GM21825 (cell line): ENCODE data around the gene CDH23.

Experiments used
- ATAC-seq: cut with Tn5 transposase; IDR thresholded peaks from one replicate; pipeline ENCODE4 v1.9.1; 2021; ENCODE audit warnings: mild to moderate bottlenecking, moderate library complexity; ENCODE audit not compliant: unreplicated experiment

The CDH23 gene

DNA sequence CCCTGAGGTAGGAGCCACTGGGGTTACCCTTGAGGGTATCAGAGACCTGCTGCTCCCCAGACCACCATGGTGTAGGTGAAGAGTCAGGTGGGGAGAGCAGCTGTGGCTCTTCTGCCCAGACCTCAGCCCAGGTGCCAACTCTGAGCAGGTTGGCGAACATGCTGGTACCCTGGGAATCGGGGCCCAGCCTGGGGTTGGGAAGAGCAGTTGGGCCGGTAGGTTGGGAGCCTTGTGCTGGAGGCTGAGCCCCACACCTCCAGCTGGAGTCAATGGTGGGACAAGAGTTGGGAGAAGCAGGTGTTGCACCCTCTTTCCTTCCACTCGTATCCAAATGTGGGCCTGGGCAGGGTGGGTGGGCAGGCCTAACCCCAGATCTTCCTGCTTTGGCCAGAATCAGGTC, 114.5 kb downstream of the CDH23 start:
- no peak for ATAC-seq

DNA sequence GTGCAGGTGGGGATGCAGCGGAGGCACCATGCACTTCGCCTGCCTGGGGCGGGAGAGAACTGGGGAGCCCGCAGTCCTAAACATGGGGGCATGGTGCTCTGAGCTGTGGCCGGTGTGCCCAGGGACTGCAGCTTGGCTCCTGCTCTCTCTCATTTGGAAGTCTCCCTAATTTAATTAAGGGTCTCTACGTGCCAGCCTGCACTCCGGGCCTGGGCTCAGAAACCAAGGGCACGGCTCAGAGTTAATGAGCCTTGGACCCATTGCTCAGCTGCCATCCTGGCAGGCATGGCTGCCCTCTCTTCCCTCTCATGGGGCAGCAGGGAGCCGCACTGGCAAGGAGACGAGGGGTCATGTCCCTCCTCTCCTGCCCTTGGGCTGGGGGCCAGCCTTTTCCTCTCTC, 115.6 kb downstream of the CDH23 start:
- no peak for ATAC-seq

DNA sequence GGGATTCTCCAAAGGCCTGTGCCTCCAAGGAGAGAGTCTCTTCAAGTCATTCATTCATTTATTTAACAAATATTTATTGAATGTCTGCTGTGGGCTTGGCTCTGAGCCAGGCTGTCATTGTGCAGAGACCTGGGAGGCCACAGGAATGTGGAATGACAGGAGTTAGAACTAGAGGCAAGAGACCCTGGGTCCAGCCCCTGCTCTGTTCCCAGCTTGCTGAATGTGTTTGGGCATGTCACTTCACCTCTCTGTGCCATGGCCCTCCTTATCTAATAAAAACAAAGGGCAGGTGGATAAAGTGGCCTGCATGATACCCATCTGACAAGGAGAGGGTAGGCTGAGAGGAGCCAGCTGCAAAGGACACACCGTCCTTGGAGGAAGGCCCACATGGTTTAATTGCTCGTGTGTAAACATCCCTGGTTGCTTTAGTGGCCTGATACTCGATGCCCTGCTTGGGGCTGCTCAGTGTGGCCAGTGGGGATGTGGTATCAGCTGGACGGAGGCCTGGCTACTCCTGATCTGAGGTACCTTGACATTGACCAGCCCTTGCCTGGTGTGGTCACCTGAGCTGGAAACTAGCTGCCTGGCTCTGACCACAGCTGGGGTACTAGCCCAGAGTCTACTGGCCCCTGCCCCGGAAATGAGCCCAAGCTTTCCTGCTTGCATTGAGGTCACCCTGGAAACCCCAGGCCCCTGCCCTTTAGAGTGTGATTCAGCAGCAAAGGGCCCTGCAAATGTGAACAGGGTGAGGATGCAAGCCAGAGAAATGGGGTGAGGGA, 116.2 kb downstream of the CDH23 start:
- ATAC-seq = no peak

DNA sequence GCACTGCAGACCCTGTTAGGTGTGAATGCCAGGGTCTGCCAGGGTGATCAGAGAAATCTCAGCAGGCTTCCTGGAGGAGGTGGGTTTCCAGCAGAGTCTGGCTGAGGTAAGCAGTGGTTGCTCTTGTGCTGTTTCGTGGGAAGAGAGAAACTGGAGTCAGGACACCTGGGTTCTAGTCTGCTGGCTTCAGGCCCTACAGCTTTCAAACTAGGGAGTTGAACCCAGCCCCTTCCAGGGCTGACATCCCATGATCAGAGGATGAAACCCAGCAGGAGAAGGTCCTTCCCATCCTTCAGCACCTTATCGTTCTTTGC, 116.8 kb downstream of the CDH23 start:
- no peak for ATAC-seq

DNA sequence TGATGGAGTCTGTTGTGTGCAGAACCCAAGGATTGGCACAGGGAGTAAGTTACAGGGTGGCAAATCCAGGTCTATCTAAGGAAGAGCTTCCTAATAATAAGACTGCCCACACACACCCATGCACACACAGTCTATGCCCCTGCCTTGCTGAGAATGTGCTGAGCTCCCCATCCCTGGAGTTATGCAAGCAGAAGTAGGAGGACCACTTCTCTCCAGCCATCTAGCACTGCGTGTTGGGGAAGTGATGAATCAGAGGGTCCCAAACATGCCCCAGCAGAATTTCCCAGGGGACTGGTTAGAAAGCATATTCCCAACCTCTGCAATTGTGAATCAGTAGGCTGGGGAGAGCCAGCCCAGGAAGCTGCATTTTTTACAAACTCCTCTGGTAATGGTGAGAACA, 117.2 kb downstream of the CDH23 start:
- ATAC-seq = no peak

DNA sequence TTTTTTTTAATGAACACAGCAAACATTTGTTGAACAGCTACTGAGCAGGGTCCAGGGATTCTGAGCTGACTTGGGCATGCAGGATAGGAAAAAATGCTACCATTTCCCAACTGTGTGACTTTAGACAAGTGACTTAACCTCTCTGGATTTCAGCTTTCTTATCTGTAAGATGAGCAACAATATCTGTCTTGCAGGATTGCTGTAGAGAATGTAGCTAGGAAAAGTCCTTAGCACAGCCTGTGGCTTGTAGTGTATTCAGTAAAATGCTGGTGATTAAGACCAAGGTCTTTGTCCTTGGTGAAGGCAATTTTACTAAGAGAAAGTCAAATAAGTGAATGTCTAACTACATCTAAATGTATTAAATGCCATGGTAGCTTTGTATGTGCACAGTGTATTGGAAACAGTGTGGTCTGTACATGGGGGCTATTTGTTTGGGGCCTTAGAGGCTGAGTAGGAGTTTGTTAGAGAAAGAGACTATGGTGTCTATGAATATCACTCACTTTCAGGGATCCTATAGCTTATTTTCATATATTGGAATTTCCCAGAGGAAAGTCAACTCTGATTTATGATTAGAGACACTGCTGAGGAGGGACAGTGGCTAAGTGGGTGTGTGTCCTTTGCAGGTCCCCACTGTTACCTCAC, 118.9 kb downstream of the CDH23 start:
- no peak for ATAC-seq

DNA sequence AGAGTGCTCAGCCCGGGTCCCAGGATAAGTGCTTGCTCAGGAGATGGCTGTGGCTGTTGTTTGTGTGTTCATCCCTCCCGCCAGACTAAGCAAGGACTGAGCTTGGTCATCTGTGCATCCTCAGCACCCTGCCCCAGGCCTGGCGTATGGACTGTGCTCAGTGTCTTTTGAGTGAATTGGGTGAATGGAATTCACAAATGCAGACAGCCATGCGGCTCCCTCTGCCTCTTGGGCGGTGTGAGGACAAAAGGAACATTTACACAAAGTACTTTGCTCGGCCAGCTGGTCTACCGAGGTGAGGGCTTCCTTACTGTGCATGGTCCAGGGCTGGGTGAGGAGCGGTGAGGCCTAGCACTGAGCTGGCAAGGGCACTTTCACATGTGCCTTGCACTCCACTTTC, 120.2 kb downstream of the CDH23 start:
- ATAC-seq = no peak

DNA sequence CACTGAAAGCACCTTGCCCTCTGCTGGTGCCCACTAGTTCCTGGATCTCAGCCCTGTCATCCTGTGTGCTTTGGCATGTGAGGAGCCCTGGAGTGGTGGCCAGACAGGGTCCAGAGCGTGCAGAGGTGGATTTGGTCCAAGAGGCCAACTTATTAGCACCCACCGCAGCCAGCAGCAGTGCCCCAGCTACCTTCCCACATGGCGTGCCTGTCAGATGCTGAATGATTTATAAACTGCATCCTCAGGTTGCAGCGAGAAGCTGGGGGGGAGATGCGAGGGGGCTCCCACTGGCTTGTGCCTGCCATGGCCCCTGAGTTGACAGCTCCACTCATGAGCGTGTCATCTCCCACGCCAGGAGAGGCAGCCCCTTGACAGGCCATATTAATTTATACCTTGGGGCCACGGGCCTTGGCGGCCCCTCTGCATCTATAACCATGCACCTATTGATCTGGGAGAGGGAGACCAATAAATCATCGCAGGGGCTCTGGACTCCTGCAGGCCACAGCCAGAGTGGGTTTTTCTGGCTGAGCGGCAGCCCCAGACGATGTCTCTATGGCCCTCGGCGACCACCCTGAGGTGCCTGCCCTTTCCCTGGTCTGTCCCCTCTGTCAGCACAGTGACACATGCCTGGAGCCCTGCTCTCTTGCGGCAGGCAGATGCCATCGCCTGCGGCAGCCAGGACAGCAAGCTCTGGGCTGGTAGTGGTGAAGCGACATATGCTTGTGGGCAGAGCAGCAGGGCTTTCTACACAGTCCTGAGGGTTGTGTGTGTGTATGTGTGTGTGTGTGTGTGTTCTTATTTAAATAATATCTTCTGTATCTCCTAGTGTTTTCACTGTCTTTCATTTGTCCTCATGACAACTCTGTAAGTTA, 120.8 kb downstream of the CDH23 start:
- ATAC-seq = no peak

DNA sequence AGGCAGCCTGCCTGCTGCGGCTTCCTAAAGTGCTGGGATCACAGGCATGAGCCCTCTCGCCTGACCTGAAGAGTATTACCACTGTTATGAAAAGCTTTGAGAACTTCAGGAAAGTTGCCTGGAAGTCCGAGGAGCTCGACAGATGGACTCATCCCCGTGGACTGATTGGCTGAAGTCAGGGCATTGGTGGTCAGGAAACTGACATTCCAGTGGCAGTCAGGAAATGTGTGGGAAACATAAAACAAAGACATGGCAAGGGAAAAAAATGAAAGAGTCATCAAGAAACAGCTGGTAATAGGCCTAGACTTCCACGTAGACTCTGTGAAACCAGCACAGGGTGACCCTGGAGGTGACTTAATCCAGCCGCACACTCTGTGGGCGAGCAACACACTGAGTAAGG, 123.3 kb downstream of the CDH23 start:
- ATAC-seq = no peak

DNA sequence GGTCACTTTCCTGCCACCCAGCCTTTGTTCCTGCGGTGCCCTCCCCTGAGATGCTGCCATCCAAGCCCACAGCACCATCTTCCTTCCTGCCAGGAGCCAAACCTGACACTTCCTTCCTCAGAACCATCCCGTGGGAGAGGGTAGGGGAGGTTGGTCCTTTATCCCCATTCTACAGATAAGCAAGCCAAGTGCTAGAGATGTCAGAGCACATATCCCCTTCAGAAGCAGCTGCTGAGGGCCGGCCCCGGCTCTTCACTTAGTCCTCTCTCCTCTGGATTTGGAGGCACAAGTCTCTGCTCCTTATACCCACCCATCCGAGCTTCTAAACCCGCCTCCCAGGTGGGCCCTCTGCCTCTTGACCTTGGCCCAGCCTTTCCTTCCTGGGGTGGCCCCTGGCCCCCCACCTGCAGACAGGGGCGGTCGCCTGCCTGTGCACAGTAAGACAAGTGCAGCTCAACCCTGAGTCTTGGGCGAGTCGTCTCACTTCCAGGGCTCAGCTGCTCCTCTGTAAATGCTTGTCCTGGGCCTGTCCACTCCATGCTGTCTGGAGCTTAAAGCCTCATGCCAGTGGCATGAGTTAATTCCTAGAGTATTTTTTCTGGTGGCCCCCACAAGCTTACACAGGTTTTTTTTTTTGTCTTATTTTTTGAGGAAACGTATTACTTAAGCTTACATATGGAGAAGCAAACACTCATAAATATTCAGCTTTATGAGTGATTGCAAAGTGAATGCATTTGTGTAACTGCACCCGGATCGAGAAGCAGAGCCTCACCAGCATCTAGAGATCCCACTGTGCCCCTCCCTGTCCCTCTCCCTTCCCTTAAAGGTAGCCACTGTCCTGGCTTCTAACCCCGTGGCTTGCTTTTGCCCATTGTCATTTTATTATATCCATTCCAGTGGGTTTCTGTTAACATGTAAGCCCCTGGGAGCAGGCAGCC, 125.1 kb downstream of the CDH23 start:
- no peak for ATAC-seq

DNA sequence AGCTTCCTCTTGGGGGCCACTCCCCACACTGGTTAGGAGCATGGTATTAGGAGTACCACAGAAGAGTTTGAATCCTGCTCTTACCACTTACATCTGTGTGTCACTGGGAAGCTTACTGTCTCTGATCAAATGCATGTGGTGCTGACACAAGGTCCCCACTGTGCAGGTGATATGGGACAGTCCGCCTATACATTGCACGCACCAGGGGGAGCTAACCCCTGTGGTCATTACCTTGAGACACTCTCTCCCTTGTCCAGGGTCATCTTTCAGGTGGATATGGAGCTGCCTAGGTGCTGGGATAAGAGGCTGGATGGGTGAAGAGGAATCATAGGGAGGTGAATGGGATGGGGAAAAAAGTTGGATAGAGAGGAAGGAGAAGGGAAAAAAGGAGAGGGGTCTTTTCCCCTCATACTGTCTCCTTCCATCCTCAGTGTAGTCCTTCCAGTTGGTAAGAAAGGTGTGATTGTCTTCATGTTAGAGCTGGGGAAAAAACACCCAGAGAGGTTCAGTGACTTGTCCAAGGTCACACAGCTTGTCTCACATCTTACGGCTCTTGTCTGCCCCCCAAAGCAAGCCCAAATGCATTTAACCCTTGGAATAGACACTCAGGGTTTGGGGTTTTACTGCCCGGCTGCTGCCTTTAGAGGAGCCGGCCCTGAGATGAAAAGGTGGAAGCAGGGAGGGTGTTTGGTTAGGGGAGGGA, 125.9 kb downstream of the CDH23 start:
- no peak for ATAC-seq

DNA sequence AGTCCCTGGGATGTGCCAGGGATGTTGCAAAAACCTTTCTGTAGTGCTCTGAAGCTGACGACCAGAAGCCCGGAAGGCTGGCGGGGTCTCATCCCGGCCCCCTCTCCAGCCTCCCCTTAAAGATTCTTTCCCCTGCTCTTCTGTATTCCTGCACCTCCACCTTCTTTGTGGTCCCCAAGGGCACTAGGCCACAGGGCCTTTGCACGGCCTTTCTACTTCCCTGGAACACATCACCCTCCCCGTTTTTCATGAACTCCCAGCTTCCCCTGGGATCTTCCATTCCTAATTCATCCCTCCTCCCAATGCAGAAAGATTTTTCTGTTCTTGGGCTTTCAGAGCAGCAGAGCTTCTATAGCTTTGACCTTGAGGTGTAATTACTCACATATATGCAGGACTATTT, 127.0 kb downstream of the CDH23 start:
- no peak for ATAC-seq

DNA sequence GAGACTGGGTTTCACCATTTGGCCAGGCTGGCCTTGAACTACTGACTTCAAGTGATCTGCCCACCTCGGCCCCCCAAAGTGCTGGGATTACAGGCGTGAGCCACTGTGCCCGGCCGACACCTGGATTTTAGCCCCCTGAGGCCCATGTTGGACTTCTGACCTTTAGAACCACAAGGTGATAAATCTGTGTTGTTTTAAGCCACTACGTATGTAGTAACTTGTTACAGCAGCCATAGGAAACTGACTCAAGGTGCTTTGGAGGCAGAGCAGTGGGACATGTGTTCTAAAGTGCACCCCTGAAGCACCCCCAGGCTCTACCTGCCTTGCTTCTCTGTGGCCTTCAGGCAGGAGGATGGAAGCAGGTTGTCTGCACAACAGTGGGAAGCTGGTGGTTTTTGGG, 128.4 kb downstream of the CDH23 start:
- no peak for ATAC-seq

DNA sequence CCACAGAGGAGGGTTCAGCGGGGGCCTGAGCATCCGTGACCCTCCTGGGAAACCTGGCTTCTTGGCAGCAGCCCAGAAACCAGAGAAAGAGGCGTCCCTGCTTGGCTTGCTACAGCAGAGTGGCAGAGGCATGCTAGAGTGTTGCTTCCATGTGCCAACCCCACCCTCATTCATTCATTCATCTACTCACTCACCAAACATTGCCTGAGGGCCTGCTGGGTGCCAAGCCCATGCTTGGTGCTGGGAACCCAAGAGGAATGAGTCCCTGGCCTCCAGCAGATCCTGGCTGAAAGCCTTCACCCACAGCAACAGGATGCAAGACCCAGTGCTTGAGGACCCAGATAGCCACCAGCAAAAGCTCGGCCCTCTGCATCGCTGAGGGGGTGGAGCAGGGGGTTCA, 129.0 kb downstream of the CDH23 start:
- ATAC-seq = no peak

DNA sequence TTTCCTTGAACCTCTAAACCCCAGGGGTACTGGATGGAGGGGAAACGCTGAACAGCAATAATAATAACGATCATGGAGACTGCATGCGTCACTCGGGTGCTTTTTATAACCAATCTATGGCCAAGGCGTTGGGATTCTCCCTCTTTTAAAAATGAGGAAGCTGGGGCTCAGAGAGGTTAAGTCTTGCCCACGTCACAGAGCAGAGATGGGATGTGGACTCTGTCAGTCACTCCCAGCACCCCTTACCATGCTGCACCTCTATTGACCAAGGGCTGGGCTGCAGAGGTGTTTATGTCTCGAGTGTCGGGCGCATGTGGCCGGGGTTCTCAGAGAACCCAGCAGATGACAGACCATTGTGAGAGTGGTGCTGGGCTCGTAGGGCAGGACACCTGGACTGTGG, 129.9 kb downstream of the CDH23 start:
- no peak for ATAC-seq

DNA sequence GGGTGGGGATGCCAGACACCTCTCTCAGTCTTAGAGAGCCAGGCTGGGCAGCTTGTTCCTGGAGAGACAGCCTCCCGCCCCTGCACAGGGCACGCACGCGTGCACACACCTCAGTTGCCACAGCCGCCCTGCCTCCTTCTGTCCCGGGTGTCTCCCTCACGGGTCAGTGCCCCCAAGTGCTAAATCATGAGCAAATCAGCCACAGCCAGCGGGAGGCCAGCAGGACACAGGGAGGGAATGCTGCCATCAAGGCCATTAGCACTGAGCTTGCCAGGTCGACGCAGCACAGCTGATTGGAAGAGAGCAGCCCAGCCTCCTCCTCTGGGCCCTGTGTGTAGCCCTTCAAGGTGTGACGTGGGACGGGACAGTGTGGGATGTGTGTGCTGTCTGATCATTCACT, 130.4 kb downstream of the CDH23 start:
- no peak for ATAC-seq

DNA sequence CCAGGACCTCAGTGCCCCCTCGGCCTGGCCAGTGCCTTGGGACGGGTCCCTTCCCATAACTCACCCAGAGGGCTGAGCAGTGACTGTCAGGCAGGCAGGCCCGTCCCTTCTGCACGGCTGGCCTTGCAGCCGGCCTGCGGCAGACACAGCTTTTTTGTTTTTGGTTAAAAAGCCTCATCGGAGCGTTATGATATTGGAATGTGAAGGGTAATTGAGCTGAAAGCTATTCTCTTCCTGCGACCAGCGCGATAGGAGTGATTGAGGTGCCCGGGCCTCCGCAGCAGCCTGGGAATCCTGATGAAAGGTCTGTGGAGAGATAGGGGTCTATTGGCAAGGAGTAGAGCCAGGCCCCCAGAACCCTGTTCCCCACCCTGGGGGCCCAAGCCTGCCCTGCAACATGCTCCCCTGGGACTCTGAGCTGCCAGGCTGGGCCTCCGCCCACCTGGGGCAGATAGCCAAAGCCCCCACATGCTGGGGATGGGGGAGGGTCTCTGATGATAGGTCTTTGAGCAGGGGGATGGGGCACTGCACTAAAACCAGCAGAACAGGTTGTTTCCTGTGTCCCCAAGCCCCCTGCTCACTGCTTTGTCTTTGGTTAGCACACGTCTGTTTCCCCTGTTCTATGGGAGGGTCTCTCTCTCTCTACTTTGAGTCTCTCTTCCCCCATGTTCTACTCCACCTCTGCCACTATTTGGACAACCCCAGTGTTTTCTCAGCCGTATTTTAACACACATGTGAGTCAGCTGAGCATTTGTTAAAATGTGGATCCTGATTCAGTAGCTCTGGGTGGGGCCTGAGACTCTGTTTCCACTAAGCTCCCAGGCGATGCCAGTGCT, 131.9 kb downstream of the CDH23 start:
- no peak for ATAC-seq

DNA sequence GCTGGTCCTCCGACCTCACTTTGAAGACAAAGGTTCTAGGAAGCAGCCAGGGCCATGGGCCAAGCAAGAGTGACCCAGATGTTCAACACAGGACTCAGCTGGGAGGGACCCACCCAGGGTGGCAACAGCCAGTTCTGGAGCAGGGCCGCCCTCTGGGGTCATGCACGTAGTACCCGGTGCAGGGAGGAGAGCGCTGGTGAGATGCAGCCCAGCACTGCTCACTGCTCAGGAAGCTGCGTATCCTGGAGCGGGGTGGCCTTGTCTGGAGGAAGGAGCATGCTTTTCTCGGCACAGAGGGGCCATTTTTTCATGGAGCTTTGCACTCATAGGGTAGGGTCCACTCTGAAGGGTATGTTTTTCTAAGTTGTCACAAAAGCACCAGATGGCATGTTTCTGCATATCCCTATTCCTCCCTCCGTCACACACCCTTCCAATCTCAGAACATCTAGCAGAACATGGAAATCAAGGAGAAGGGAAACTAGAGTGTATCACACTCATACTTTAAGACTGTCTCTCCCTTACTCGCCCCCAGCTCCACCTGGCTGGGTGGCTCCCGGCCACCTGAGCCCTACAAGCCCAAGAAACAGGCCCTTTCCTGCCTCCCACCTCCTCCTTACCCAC, 132.6 kb downstream of the CDH23 start:
- ATAC-seq = no peak

DNA sequence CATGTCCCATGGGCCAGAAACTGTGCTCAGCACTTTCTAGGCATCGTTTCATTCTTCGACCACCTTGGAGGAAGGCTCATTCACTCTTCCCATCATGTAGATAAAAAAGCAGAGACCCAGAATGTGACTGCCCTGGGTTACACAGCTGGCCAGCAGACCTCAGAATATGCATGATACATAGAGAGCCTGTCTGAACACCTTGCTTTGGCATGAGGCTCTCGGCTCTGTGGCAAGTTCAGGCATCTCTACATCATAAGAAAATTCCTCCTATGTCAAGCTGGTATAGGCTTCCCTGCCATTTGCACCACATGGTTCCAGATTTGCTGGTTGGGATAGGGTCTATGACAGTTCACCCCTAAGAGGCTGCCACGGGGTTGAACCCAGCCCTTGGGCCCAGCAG, 134.1 kb downstream of the CDH23 start:
- ATAC-seq = no peak
